C4-2B (cell line): Measurements from ENCODE around the gene NUDT7.

Experiments
- ZFX ChIP-seq: fragments of 450-650 bp; IDR thresholded peaks from 2 replicates; pipeline ENCODE4 v1.6.1; 2017
- TF ChIP-seq, protein P1 (sequence below): fragments of 450-650 bp; conservative IDR thresholded peaks from 2 replicates; pipeline ENCODE4 v1.5.1; 2017; ENCODE audit warnings: mild to moderate bottlenecking

- TF ChIP-seq, protein P1, sequence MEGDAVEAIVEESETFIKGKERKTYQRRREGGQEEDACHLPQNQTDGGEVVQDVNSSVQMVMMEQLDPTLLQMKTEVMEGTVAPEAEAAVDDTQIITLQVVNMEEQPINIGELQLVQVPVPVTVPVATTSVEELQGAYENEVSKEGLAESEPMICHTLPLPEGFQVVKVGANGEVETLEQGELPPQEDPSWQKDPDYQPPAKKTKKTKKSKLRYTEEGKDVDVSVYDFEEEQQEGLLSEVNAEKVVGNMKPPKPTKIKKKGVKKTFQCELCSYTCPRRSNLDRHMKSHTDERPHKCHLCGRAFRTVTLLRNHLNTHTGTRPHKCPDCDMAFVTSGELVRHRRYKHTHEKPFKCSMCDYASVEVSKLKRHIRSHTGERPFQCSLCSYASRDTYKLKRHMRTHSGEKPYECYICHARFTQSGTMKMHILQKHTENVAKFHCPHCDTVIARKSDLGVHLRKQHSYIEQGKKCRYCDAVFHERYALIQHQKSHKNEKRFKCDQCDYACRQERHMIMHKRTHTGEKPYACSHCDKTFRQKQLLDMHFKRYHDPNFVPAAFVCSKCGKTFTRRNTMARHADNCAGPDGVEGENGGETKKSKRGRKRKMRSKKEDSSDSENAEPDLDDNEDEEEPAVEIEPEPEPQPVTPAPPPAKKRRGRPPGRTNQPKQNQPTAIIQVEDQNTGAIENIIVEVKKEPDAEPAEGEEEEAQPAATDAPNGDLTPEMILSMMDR = no peak
- TF ChIP-seq ZFX = no peak
Observed at GRCh38 chr16:77760800-77761199, 38.5 kb downstream of the NUDT7 start.
